ENCODE results near the gene RBM28.
A peak's percentile ranks its signal among the peaks of the same experiment; 100 is the strongest.

RBM28 gene, protein sequence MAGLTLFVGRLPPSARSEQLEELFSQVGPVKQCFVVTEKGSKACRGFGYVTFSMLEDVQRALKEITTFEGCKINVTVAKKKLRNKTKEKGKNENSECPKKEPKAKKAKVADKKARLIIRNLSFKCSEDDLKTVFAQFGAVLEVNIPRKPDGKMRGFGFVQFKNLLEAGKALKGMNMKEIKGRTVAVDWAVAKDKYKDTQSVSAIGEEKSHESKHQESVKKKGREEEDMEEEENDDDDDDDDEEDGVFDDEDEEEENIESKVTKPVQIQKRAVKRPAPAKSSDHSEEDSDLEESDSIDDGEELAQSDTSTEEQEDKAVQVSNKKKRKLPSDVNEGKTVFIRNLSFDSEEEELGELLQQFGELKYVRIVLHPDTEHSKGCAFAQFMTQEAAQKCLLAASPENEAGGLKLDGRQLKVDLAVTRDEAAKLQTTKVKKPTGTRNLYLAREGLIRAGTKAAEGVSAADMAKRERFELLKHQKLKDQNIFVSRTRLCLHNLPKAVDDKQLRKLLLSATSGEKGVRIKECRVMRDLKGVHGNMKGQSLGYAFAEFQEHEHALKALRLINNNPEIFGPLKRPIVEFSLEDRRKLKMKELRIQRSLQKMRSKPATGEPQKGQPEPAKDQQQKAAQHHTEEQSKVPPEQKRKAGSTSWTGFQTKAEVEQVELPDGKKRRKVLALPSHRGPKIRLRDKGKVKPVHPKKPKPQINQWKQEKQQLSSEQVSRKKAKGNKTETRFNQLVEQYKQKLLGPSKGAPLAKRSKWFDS
- total RNA-seq: 40.3 to 152 (median 106) reads per million in 9 experiments

- H3K4me1 Mint-ChIP-seq (ENCODE audit: low read depth in 2 of 2): peaks cover 22 to 25% of the 10 kb centered on the region in 2 donors
- ATAC-seq (replicated peaks) (peak; percentile 91), DNase-seq (peak; percentile 80 to 93 (median 84))
- H3K27me3 Mint-ChIP-seq: peaks cover 0 to 16% of the 10 kb centered on the region in 2 donors
- H3K9me3 Mint-ChIP-seq: no peaks in the 10 kb centered on the region
- peak within 1 kb of the TSS; percentile 96 to 97 for H3K4me3 Mint-ChIP-seq
- H3K27ac Mint-ChIP-seq: peak within 1 kb of the TSS; percentile 85 to 88
- H3K36me3 Mint-ChIP-seq (ENCODE audit: insufficient read depth): peaks cover 10% of the 10 kb centered on the region
Measured at GRCh38 chr7:128343554-128344430, at the start of gene RBM28. Gene RBM28, minus strand, starts transcription at chr7:128343908. Its CDS starts 115 bp downstream, at chr7:128343793.

DNA sequence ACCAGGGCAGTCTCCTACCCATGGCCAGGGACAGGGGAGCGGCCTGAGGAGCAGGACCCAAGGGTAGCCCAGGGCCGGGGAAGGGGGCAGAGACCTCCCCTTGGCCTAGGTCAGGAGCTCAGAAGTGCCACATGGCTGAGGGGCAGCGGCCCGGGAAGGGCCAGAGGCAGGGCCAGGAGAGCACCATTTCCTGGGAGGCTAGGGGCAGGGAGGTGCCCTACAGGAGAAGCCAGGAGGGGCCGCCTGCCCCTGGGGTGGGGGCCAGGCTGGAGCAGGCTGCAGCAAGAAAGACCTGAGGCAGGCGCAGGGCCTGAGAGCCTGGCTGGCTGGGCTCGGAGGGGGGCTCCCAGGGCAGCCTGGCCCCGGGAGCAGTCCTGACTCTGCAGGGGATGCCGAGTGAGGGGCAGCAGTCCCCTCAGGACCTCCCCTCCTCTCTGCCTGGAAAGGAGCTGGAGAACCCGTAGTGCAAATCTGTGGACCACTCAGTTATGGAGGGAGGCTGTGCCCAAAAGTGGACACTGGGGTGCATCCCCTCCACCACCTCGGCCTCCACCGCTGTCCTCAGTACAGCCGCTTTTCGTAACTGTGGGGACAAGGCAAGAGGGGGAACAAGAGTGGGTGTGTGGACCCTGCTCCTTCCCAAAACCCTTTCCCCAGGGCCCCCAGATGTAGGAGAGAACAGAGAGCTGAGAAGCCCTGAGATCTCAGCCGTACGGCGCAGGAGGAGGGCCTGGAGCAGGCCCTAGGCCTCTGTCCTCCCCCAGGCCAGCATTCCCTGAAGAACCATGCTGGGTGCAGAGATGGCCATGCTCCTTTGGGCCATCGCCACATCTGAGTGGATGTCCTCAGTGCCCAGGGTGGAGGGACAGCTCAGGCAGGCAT is 49.0 kb upstream of the RBM28 start:
- ATAC-seq (replicated peaks): no peak
- Mint-ChIP-seq H3K4me1 (ENCODE audit: low read depth in 2 of 2) (peaks cover under 1% of the 10 kb centered on the region in 2 donors), H3K9me3 (no peaks in the 10 kb centered on the region), H3K36me3 (ENCODE audit: insufficient read depth) (peaks cover 22% of the 10 kb centered on the region), H3K27me3 (peaks cover 0 to 6% of the 10 kb centered on the region in 2 donors), H3K4me3 (no peak overlapping the region), H3K27ac (no peak overlapping the region)
- DNase-seq: no peak

DNA sequence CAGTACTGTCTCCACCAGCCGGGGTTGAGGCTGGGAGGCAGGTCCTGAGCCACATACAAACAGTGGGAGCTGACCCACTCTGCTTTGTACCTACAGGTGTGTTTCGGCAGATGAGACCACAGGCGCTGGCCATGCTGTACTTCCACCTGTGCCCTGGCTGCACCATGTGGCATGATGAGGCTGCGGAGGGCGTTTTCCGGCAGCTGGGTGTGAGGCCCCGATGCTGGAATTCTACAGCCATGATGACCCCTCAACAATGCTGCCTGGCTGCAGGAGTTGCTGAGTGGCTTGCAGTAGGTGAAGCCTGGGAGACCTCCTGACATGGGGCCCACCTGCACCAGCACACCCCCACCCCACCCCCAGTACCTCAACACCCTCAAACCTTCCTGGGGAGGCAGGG is 48.1 kb upstream of the RBM28 start:
- Mint-ChIP-seq H3K9me3 (no peaks in the 10 kb centered on the region), H3K4me3 (no peak overlapping the region), H3K36me3 (ENCODE audit: insufficient read depth) (peaks cover 13% of the 10 kb centered on the region), H3K27me3 (peaks cover 0 to 8% of the 10 kb centered on the region in 2 donors), H3K4me1 (ENCODE audit: low read depth in 2 of 2) (peaks cover 2 to 3% of the 10 kb centered on the region in 2 donors), H3K27ac (no peak overlapping the region)
- DNase-seq (no peak), ATAC-seq (replicated peaks) (no peak)

- H3K27me3 Mint-ChIP-seq: peaks cover 0 to 8% of the 10 kb centered on the region in 2 donors
- H3K27ac Mint-ChIP-seq: peak overlapping the region in 1 of 2 donors; percentile 36
- DNase-seq (no peak), ATAC-seq (replicated peaks) (no peak)
- H3K36me3 Mint-ChIP-seq (ENCODE audit: insufficient read depth): peaks cover 6% of the 10 kb centered on the region
- H3K9me3 Mint-ChIP-seq: no peaks in the 10 kb centered on the region
- no peak overlapping the region for H3K4me3 Mint-ChIP-seq
- peaks cover 2 to 3% of the 10 kb centered on the region in 2 donors for H3K4me1 Mint-ChIP-seq (ENCODE audit: low read depth in 2 of 2)
Measured at GRCh38 chr7:128390871-128391565, 47.3 kb upstream of the RBM28 start.

DNA sequence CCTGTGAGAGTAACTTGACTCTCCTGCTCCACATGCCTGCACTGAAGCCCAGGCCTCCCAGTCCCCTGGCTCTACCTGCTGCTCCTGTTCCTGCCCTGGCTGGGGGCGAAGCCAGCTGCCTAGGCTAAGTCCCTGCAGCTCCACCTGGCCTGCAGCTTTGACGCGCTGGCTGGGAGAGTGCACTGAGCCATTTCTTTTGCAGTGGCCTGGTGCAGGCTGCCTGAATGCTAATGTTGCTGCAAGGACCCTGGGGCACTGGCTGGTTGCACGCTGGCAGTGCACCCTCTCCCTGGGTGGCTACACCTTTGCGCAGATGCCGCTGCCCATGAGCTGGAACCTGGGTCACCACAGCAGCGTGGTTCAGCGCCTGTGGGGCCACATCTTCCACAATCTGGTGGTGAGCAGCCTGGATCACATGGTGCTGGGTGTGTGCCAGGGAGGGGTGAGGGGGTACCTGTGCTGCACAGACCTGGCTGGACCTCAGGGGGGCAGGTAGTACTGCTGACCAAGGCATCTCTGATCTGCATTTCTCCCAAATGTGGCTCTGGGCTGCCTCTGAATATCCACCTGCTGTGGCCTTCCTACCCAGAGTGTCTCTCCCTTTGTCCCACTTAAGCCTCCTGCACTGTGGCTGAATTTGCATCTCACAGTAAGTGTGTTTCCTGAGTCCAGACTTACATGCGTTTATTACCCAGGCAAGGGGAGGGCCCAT is 46.1 kb upstream of the RBM28 start:
- Mint-ChIP-seq H3K36me3 (ENCODE audit: insufficient read depth) (peaks cover 6% of the 10 kb centered on the region), H3K4me3 (no peak overlapping the region), H3K27me3 (peaks cover 0 to 8% of the 10 kb centered on the region in 2 donors), H3K9me3 (no peaks in the 10 kb centered on the region), H3K27ac (no peak overlapping the region), H3K4me1 (ENCODE audit: low read depth in 2 of 2) (peaks cover 2 to 3% of the 10 kb centered on the region in 2 donors)
- no peak for ATAC-seq (replicated peaks)
- no peak for DNase-seq

DNA sequence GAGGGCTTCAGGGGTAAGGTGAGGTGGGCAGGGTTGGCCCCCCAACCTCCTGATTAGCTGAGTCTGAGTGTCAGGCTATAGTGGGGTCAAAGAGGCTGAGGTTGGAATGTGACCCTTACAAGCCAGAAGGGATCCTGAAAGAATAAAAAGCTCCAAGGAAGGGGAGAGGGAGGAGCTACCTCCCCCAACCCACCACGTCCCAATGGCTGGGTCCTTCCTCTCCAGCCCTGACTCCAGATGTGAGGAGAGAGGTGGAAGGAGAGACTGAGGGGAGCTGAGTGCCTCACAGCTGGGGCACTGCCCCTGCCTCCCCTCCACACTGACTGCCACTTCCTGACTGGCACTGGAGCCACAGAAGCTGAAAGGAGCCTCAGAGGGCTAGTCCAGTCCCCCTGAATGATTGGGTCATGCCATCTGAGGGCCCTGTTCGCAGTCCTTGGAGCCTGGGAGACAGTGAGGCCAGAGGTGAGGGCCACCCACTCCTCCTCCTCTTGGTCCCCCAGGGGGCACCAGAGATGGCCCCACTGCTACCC is 45.4 kb upstream of the RBM28 start:
- no peak for ATAC-seq (replicated peaks)
- Mint-ChIP-seq H3K36me3 (ENCODE audit: insufficient read depth) (peaks cover 2% of the 10 kb centered on the region), H3K4me1 (ENCODE audit: low read depth in 2 of 2) (peaks cover 2 to 3% of the 10 kb centered on the region in 2 donors)

GRCh38 chr7:128388145-128388485 is 44.4 kb upstream of the RBM28 start:
- DNase-seq (no peak), ATAC-seq (replicated peaks) (no peak)
- Mint-ChIP-seq H3K27ac (no peak overlapping the region), H3K4me3 (no peak overlapping the region), H3K27me3 (peaks cover 0 to 8% of the 10 kb centered on the region in 2 donors), H3K9me3 (no peaks in the 10 kb centered on the region), H3K4me1 (ENCODE audit: low read depth in 2 of 2) (peaks cover 2 to 3% of the 10 kb centered on the region in 2 donors), H3K36me3 (ENCODE audit: insufficient read depth) (no peaks in the 10 kb centered on the region)

More for the DNA sequence above, 45.4 kb upstream of the RBM28 start:
- Mint-ChIP-seq H3K27ac (peak overlapping the region in 1 of 2 donors; percentile 71), H3K27me3 (peaks cover 0 to 8% of the 10 kb centered on the region in 2 donors), H3K4me3 (no peak overlapping the region), H3K9me3 (no peaks in the 10 kb centered on the region)
- DNase-seq: no peak

GRCh38 chr7:128387216-128388144 is 43.8 kb upstream of the RBM28 start:
- no peak overlapping the region for H3K4me3 Mint-ChIP-seq
- H3K27ac Mint-ChIP-seq: no peak overlapping the region
- no peaks in the 10 kb centered on the region for H3K36me3 Mint-ChIP-seq (ENCODE audit: insufficient read depth)
- DNase-seq (peak; percentile 59 to 67 (median 63)), ATAC-seq (replicated peaks) (peak; percentile 91)
- H3K4me1 Mint-ChIP-seq (ENCODE audit: low read depth in 2 of 2): peaks cover 2 to 3% of the 10 kb centered on the region in 2 donors
- H3K9me3 Mint-ChIP-seq: no peaks in the 10 kb centered on the region
- H3K27me3 Mint-ChIP-seq: peaks cover 0 to 8% of the 10 kb centered on the region in 2 donors

- no peak for DNase-seq
- Mint-ChIP-seq H3K9me3 (no peaks in the 10 kb centered on the region), H3K36me3 (ENCODE audit: insufficient read depth) (no peaks in the 10 kb centered on the region), H3K4me1 (ENCODE audit: low read depth in 2 of 2) (peaks cover 2 to 3% of the 10 kb centered on the region in 2 donors), H3K27ac (no peak overlapping the region), H3K4me3 (no peak overlapping the region), H3K27me3 (peaks cover 0 to 8% of the 10 kb centered on the region in 2 donors)
- no peak for ATAC-seq (replicated peaks)
Measured at GRCh38 chr7:128385988-128386925, 42.5 kb upstream of the RBM28 start.

DNA sequence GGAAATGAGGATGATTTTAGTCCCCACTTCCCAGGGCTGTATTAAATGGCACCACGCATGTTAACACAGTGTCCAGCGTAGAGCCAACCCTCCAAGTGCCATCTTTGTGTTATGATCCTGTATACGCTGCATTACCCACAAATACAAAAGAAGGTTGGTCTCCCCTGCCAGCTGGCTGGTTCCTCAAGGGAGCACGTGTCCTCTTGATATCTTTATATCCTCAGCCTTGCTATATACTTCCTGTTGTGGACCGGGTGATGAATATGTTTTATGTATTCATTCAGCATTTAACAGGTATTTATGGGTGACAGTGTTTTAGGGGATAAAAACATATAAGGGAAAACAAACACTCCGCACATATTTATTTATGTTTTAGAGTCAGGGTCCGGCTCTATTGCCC is 41.0 kb upstream of the RBM28 start:
- no peaks in the 10 kb centered on the region for H3K36me3 Mint-ChIP-seq (ENCODE audit: insufficient read depth)
- ATAC-seq (replicated peaks): no peak
- peaks cover 0 to 13% of the 10 kb centered on the region in 2 donors for H3K27me3 Mint-ChIP-seq
- no peak for DNase-seq
- no peak overlapping the region for H3K4me3 Mint-ChIP-seq
- H3K9me3 Mint-ChIP-seq: no peaks in the 10 kb centered on the region
- H3K27ac Mint-ChIP-seq: peak overlapping the region in 1 of 2 donors; percentile 38
- H3K4me1 Mint-ChIP-seq (ENCODE audit: low read depth in 2 of 2): peaks cover 2 to 3% of the 10 kb centered on the region in 2 donors

All from effector memory CD8-positive, alpha-beta T cell (primary cell).